GM21723 (cell line): ENCODE data around the gene TES.
"Not testable (repeated sequence)": the region's sequence is repeated elsewhere in the genome, so short reads cannot be mapped to it uniquely, and the experiment has no call there.

Source experiments
- ATAC-seq: cut with Tn5 transposase; IDR thresholded peaks from one replicate; pipeline ENCODE4 v1.9.1; 2021; ENCODE audit warnings: mild to moderate bottlenecking, moderate library complexity; ENCODE audit not compliant: unreplicated experiment

The TES gene

GRCh38 chr7:116210345-116211005, at the start of gene TES:
Gene TES, plus strand, starts transcription at chr7:116210539. Its CDS starts 169 bp downstream, at chr7:116210708.
- peak; percentile 86 for ATAC-seq

GRCh38 chr7:116161728-116162127, 48.6 kb upstream of the TES start:
- ATAC-seq: peak; percentile 2

- peak; percentile 58 for ATAC-seq
These were observed 48.1 kb upstream of the TES start for GRCh38 chr7:116162254-116162653.

GRCh38 chr7:116162992-116163391, 47.3 kb upstream of the TES start:
- no peak for ATAC-seq

GRCh38 chr7:116164552-116165306, 45.6 kb upstream of the TES start:
- ATAC-seq: peak; percentile 28

- ATAC-seq: peak; percentile 63
These were observed 44.6 kb upstream of the TES start for GRCh38 chr7:116165717-116166116.

GRCh38 chr7:116166156-116166555, 44.2 kb upstream of the TES start:
- no peak for ATAC-seq

- no peak for ATAC-seq
These were observed 43.2 kb upstream of the TES start for GRCh38 chr7:116167177-116167576.

GRCh38 chr7:116169060-116169459, 41.3 kb upstream of the TES start:
- ATAC-seq: no peak

GRCh38 chr7:116170180-116170579, 40.2 kb upstream of the TES start:
- ATAC-seq: no peak

GRCh38 chr7:116171094-116171493, 39.2 kb upstream of the TES start:
- no peak for ATAC-seq

GRCh38 chr7:116172353-116172752, 38.0 kb upstream of the TES start:
- ATAC-seq: no peak

- ATAC-seq: peak; percentile 68
These were observed 37.0 kb upstream of the TES start for GRCh38 chr7:116173051-116174028.

GRCh38 chr7:116175095-116175494, 35.2 kb upstream of the TES start:
- ATAC-seq: not testable (repeated sequence)

- no peak for ATAC-seq
These were observed 34.1 kb upstream of the TES start for GRCh38 chr7:116176226-116176625.

- ATAC-seq: no peak
These were observed 33.3 kb upstream of the TES start for GRCh38 chr7:116177009-116177408.

- ATAC-seq: peak; percentile 88
These were observed 30.0 kb upstream of the TES start for GRCh38 chr7:116180302-116180701.

- no peak for ATAC-seq
These were observed 28.3 kb upstream of the TES start for GRCh38 chr7:116182023-116182422.

GRCh38 chr7:116185450-116185849, 24.9 kb upstream of the TES start:
- no peak for ATAC-seq

- no peak for ATAC-seq
These were observed 24.4 kb upstream of the TES start for GRCh38 chr7:116185956-116186355.

GRCh38 chr7:116187400-116187799, 22.9 kb upstream of the TES start:
- no peak for ATAC-seq
